GM18907 (cell line): Measurements from ENCODE around the gene SPP2.

Source experiments
- ATAC-seq: cut with Tn5 transposase; IDR thresholded peaks from one replicate; pipeline ENCODE4 v1.9.1; 2021; ENCODE audit warnings: mild to moderate bottlenecking, moderate library complexity; ENCODE audit not compliant: unreplicated experiment

Gene SPP2

DNA sequence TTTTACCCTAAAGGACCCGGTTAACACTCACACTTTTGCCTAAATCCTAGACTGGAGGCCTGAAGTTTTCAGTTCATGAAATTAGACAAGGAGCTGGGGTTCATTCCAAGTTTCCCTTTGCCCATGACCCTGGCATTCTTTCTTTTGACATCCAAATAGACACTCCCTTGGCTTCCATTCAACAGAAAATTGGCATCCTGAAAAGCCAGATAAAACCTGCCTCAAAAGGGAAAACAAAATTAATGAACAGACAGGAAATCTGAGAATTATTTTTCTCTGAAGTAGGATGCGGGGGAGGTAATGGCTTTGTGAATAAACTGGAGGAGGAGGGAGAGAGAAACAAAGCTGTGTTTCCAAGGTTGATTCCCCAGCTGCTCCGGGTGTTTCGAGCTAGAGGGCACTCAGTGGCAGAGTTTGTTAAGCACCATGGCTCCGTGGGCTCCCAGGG is 41.0 kb downstream of the SPP2 start:
- no peak for ATAC-seq

DNA sequence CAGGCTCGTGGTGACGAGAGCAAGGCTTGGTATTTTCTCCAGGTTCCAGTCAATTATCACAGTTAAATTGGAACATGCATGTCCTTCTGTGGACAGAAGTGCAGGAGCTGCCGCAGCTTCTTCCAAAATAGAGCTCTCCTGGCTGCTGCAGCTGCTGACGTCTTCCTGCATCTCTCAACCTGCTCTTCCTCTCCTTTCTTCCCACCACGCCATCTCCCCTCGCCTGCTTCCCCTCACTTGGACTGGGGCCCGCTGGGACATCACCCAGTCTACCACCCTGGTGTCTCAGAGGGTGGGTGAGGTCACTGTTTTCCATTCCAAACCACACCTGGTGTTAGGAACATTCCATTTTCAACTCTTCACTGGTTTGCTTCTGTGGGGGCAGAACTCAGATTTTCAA is 41.4 kb downstream of the SPP2 start:
- ATAC-seq, result no peak

DNA sequence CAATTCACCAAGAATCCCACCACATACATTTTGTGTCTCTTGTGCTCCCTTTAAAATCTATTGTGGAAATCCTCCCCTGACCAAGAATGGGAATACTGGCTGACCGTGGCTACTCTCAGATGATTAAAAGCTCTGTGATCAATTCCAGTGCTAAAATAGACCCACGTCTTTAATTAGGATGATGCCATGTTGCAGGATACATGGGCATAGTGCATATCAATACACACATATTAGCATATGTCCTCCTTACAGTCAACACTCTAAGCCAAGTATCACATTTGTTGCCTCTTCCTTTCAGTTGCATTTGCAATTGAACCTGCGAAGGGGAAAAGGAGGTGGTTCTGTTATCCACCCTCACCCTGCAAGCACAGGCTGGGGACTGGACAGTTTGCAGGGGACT is 41.8 kb downstream of the SPP2 start:
- no peak for ATAC-seq

DNA sequence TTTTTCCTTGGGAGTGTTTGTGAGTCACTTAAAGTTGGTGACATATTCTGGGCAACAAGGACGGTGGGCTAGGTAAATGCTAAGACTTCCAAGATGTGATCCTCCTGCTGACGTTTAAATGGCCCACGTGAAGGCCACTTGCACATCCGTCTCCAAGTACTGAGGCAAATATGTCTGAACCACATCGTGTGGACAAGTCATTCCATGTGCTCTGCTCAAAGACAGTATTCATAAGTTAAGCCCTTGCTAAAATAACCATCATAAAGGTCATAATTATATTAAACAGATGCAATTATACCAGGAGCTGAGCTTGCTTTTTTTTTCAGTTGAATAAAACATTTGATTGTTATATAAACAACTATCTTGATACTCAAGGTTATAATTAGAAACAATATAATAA is 44.8 kb downstream of the SPP2 start:
- no peak for ATAC-seq

DNA sequence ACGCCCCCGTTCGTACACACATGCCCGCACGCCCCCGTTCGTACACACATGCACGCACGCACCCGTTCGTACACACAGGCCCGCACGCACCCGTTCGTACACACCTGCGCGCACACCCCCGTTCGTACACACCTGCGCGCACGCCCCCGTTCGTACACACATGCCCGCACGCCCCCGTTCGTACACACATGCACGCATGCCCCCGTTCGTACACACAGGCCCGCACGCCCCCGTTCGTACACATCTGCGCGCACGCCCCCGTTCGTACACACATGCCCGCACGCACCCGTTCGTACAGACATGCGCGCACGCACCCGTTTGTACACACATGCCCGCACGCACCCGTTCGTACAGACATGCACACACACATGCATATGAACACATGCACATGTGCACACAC is 45.7 kb downstream of the SPP2 start:
- ATAC-seq, result no peak

DNA sequence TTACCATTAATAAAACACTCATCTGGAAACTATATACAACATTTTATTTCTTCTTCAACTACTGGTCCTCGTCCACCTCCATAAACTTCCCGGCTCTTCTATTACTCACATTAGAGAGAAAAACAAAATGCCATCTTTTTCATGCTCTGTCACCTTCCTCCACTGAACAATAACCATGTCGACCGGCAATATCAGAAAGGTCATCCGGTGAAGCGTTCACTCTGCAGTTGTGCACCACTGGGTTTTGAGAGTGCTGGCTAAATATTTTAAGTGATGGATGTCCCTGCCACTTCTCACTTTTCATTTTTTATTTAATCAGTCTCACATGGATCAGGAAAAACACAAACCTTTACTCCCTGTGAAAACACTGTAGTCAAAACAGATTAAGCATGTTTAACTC is 48.2 kb downstream of the SPP2 start:
- no peak for ATAC-seq

DNA sequence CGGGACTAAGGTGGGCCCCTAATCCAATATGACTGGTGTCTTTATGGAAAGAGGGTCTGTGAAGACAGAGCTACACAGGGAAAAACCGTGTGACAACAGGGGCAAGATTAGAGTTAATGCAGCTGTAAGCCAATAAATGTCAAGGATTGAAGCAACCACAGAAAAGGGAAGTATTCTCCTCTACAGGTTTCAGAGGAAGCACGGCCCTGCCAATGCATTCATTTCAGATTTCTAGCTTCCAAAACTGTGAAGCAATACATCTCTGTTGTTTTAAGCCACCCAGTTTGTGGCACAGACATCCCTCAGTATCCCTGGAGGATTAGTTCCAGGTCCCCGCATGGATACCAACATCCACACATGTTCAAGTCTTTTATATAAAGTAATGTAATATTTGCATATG is 48.8 kb downstream of the SPP2 start:
- ATAC-seq, result no peak

DNA sequence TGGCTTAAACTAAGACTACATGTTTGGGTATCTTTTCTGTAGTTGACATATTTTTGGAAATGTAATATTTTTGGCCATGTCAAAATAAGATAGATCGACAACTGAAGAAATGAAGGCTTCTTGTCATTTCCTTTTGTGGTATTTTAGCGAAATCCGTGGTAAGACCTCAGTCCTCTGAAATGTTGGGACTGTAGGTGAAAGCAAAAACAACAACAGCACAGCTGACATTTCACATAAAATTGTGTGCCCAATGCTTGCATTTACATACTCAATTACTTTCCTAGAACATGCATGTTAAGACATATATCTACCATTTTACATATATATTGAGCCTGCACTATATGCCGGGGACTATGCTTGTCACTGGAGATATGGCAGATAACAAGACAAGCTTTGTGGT is 50.2 kb downstream of the SPP2 start:
- ATAC-seq, result no peak

DNA sequence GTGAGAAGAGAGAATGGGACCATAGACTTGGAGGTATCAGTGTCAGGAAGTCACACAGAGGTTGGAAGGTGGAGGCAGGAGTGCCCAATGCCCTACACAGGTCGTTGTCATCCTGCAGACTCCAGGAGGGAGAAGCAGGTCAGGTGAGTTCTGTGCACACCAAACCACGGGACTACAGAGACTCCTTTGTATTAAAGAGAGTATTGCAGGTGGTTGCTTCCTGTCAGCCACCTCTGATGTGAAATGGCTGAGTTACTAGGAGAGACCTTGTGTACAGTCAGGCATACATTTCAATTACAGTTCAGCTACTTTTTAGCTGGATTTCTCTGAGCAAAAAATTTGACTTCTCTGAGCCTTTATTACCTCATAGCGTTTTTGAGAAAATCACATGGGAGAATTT is 51.6 kb downstream of the SPP2 start:
- no peak for ATAC-seq

DNA sequence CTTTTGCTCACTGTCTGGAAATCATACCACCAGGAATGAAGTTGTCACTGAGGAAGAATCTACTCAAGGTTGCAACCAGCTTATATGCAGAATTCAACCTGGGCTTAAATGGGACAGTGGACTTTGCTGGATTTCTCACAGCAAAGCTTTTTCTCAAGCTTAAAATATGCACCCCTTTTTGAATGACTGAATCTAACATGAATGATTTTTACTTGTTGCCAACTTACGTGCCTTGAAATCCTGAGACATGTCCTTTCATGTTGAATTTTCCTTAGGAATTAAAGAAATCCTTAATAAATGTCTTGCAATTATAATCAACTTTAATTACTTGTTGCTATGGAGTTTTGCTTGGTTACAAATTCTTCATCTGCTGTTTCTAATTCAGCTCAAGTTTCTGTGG is 57.4 kb downstream of the SPP2 start:
- no peak for ATAC-seq

DNA sequence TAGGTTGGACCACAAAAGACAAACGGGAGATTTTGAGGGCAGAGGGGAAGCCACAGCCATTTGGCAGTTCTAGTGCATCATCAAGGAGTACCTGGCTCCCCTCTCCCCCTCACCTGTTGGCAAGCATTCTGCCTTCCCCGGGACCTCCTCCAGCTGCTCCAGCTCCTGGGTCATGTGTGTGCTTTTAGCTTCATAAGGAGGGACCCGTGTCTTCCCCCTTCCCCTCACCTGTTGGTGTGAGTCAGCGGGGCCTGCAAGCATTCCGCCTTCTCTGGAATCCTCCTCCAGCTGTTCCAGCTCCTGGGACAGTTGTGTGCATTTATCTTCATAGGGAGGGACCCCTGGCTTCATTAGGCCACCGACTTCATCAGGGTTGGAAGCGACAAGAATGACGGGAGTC is 58.8 kb downstream of the SPP2 start:
- no peak for ATAC-seq

DNA sequence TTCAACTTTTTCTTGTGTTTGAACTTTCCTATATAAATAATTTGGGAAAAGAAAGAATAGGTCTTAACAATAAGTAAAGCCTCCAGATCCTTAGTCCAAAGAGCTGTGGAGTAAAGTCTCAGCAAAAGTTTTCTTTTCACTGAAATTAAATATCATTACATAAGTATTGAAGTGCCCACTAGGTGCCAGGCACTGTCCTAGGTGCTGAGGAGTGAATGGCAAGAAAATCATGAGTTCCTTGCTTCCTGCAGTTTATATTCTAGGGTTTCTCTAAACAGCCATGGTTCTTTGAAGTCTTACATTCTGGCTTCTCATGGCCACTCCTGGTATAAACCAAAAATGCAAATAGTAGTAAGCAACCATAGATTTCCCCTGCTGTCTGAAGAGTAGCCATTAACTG is 59.7 kb downstream of the SPP2 start:
- ATAC-seq, result no peak

DNA sequence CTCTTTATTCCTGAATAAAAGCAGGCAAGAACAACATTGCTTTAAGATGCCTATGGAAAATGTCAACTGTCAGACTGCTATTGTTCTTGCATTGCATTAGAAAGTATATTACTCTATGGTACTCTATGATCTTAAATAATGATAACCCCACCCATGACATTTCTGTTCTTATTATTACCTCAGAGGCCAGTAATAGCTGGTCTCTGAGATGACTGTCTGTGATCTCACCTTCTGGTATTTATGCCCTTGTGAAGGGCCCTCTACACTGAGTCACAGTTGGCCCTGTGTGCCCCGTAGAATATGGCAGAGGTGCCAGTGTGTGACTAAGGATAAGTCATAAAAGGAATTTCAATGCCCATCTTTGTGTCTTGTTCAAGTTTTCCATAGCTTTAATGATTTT is 61.0 kb downstream of the SPP2 start:
- no peak for ATAC-seq

DNA sequence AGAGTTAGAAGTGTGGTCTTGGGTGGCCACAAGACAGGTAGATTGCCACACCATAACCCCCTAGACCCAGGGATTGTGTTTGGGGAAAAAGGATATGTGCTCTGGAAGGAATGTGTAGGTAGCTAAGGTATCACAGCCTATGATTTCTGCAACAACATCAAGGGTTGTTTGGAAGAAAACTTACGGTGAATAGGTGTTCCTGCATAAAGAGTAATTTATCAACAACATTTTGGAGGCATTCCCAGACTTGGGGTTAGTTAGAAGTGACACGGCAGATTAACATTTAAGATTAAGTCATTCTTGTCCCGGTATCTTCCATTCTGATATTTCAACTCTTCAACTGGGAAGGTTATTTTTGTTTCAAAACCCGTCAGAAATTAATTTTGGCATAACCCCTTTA is 65.5 kb downstream of the SPP2 start:
- no peak for ATAC-seq

DNA sequence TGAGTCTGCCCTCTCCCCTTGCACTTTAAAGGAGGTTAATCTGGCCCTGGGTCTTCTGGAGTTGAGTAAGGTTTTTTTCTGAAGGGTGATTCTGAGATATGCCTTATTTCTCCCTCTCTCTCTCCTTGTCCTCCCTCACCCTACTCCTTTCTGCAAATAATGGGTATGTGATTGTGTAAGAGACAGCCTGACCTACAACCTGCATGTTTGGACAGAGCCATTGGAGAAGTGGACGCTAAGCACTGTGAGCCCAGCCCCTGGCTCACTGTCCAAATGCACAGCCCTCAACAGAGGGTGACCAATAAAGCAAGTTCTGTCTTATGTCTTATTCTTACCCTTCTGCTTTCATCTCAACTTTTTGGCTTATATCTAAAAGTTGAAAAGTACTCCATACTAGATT is 71.5 kb downstream of the SPP2 start:
- no peak for ATAC-seq

DNA sequence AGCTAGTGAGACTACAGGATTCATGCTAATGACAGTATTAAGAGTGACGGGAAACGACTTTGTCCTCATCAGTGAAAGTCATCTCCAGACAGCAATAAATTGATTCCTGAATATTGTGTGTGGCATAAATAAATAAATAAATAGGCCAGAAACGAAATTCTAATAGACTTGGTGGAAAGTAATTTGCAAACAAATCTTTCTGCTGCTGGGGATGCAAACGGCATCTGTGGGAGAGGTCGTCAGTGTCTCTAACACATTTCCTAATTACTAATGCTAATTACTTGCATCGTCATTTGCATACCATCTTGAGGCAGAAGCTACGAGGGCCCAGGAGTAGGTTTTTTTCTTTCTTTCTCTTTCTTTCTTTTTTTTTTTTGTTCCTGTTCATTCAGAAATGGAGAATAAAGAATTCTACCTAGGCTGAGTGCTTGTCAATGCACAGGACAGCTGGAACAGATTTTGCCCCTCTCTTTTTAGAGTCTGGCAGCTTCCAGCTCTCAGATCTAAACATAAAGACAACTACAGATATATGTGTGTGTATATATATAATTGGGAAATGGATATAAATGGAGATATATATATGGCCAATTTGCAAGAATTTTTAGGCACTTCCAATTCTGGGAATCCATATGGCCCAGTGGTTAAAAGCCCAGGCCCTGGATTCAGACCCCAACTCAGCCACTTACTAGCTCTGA is 75.1 kb downstream of the SPP2 start:
- ATAC-seq, result no peak

DNA sequence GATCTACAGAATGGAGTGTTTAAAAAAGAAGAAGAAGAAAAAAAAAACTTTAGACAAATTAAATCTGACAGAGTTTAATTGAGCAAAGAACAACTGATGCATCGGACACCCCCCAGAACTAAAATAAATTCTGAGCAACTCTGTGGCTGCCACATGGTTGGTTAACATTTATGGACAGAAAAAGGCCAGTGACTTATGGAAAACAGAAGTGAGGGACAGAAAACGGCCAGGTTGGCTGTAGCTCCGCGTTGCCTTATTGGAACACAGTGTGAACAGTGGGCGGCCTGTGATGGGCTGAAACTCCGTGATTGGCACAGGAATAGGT is 75.6 kb downstream of the SPP2 start:
- no peak for ATAC-seq
